Glutamatergic neuron (in vitro differentiated cells): ENCODE measurements around the gene SALL4. TPM values are rescaled to one million over a fixed set of nuclear protein-coding genes. Genes with fewer than 3 reads are reported as not detected.

Experiments
- DNase-seq: peaks from one replicate; pipeline ENCODE4 v3.0.0; 2022
- H3K27ac Mint-ChIP-seq: one replicate; pipeline ENCODE4 v1.8.0; 2020; ENCODE audit warnings: mild to moderate bottlenecking, mixed read lengths, inconsistent platforms; ENCODE audit not compliant: unreplicated experiment
- H3K27me3 Mint-ChIP-seq: one replicate; pipeline ENCODE4 v1.8.0; 2020; ENCODE audit warnings: mild to moderate bottlenecking, moderate library complexity, mixed read lengths, inconsistent platforms; ENCODE audit not compliant: unreplicated experiment
- H3K36me3 Mint-ChIP-seq: one replicate; pipeline ENCODE4 v1.8.0; 2020; ENCODE audit warnings: mild to moderate bottlenecking, mixed read lengths, inconsistent platforms; ENCODE audit not compliant: unreplicated experiment
- H3K4me1 Mint-ChIP-seq: one replicate; pipeline ENCODE4 v1.8.0; 2020; ENCODE audit warnings: mild to moderate bottlenecking, low read depth, mixed read lengths, inconsistent platforms; ENCODE audit not compliant: unreplicated experiment
- H3K4me3 Mint-ChIP-seq: one replicate; pipeline ENCODE4 v1.8.0; 2020; ENCODE audit warnings: mild to moderate bottlenecking, mixed read lengths, inconsistent platforms; ENCODE audit not compliant: unreplicated experiment
- H3K9me3 Mint-ChIP-seq: one replicate; pipeline ENCODE4 v1.8.0; 2020; ENCODE audit warnings: mild to moderate bottlenecking, moderate library complexity, mixed read lengths, inconsistent platforms; ENCODE audit not compliant: unreplicated experiment
- CTCF ChIP-seq: fragments of 200-600 bp; sonication (generic); IDR thresholded peaks from one replicate; pipeline ENCODE4 v1.5.0; 2021; ENCODE audit not compliant: partially characterized antibody, unreplicated experiment
- total RNA-seq: library from RNA; stranded (reverse); fragmentation: NEBNext Ultra II Directional; extraction: Animal tissue kit (Norgen Biotek cat#: 25700); gene quantifications from one replicate; pipeline ENCODE4 v1.2.1, GENCODE V29; 2021; ENCODE audit not compliant: unreplicated experiment

Gene SALL4
- total RNA-seq, 1 donor from 2014 or later, result 41.0 TPM

DNA sequence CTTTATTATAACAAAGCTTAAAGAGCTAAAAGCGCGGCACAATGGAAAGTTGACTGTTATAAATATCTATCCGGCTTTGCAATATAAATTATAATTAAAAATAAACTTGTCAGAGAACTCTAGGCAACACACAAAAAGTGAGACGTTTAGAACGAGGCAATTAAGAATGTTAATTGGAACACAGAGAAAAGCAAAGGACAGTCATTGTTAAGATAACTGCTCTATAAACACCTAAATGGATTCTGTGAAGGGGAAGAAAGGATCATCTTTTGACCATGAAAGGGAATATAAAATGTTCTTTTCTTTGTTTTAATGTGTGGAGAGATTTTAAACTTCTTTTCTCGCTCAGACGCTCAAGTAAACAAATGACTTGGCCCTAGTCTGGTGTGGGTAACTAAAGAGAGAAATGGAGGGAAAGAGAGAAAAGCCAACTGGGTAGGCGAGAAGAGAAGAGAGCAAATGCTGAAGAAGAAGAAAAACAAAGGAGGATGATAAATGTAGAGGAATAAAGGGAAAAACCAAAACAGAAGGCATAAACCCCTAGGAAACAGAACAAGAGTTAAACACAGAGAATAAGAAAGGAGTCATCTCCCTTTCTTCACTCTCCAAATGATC is 9.3 kb upstream of the SALL4 start:
- TF ChIP-seq CTCF, result no peak
- Mint-ChIP-seq H3K36me3 (no peaks in the 10 kb centered on the region), H3K9me3 (no peaks in the 10 kb centered on the region), H3K27ac (no peak overlapping the region), H3K27me3 (no peaks in the 10 kb centered on the region), H3K4me3 (no peak overlapping the region), H3K4me1 (no peaks in the 10 kb centered on the region)
- no peak for DNase-seq

- DNase-seq, result no peak
- H3K9me3 Mint-ChIP-seq, result no peaks in the 10 kb centered on the region
- H3K4me1 Mint-ChIP-seq, result no peaks in the 10 kb centered on the region
- H3K4me3 Mint-ChIP-seq, result no peak overlapping the region
- no peak overlapping the region for H3K27ac Mint-ChIP-seq
- H3K27me3 Mint-ChIP-seq, result no peaks in the 10 kb centered on the region
- no peaks in the 10 kb centered on the region for H3K36me3 Mint-ChIP-seq
- no peak for TF ChIP-seq CTCF
Observed at GRCh38 chr20:51811042-51811355, 8.7 kb upstream of the SALL4 start.

GRCh38 chr20:51810155-51811041 is 8.1 kb upstream of the SALL4 start:
- no peaks in the 10 kb centered on the region for H3K27me3 Mint-ChIP-seq

GRCh38 chr20:51807720-51808250 is 5.5 kb upstream of the SALL4 start:
- no peak for TF ChIP-seq CTCF
- no peak for DNase-seq
- H3K9me3 Mint-ChIP-seq, result peaks cover 1% of the 10 kb centered on the region
- no peak overlapping the region for H3K4me3 Mint-ChIP-seq
- no peaks in the 10 kb centered on the region for H3K4me1 Mint-ChIP-seq
- H3K36me3 Mint-ChIP-seq, result no peaks in the 10 kb centered on the region
- no peak overlapping the region for H3K27ac Mint-ChIP-seq
- no peaks in the 10 kb centered on the region for H3K27me3 Mint-ChIP-seq

More at GRCh38 chr20:51810155-51811041, 8.1 kb upstream of the SALL4 start:
- Mint-ChIP-seq H3K27ac (no peak overlapping the region), H3K4me3 (no peak overlapping the region), H3K9me3 (no peaks in the 10 kb centered on the region), H3K36me3 (no peaks in the 10 kb centered on the region), H3K4me1 (no peaks in the 10 kb centered on the region)
- TF ChIP-seq CTCF, result peak; percentile 17
- no peak for DNase-seq

DNA sequence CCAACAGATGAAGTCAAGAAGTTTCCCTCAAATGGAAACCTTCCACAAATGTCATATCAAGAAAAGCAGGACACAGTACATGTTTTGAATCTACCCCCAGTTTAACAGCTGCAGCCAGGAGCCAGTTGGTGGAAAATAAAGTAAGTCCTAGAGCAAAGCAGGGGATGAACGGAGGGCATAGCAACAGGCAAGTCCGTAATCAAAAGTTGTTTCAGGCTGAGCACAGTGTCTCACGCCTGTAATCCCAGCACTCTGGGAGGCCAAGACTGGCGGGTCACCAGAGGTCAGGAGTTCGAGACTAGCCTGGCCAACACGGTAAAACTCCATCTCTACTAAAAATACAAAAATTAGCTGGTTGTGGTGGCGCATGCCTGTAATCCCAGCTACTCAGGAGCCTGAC is 2.4 kb upstream of the SALL4 start:
- peaks cover 5% of the 10 kb centered on the region for H3K27me3 Mint-ChIP-seq
- no peak overlapping the region for H3K4me3 Mint-ChIP-seq
- H3K9me3 Mint-ChIP-seq, result peaks cover 7% of the 10 kb centered on the region
- no peaks in the 10 kb centered on the region for H3K36me3 Mint-ChIP-seq
- DNase-seq, result no peak
- peaks cover 7% of the 10 kb centered on the region for H3K4me1 Mint-ChIP-seq
- TF ChIP-seq CTCF, result no peak
- no peak overlapping the region for H3K27ac Mint-ChIP-seq
